Heart right ventricle (tissue), 16 donors: ENCODE data around the gene SNW1. TPM values are rescaled to one million over a fixed set of nuclear protein-coding genes. Genes with fewer than 3 reads are reported as not detected.
"Not testable (repeated sequence)": the region's sequence is repeated elsewhere in the genome, so short reads cannot be mapped to it uniquely, and the experiment has no call there.

Experiments
- ATAC-seq, 8 donors: fragments of 200-7000 bp; cut with Tn5 transposase; one replicate each; pipeline ENCODE4 v1.9.1; 2020; ENCODE audit warnings: mild to moderate bottlenecking in 8 of 8, moderate library complexity in 8 of 8, moderate number of reproducible peaks in 1 of 8
- DNase-seq, 2 donors: peaks; one replicate each; pipeline ENCODE4 v3.0.0-alpha.2; 2020
- H3K27ac ChIP-seq, 10 donors: fragments of 200-600 bp; sonication (generic) in 2 of 10; one replicate each; pipeline versions ENCODE4 v1.5.0 to v1.8.0; 2020 to 2022; ENCODE audit warnings: mild to moderate bottlenecking in 3 of 10
- H3K27me3 ChIP-seq, 7 donors: fragments of 200-600 bp; one replicate each; pipeline ENCODE4 v1.8.0; 2021 to 2022; ENCODE audit warnings: mild to moderate bottlenecking in 2 of 7
- H3K36me3 ChIP-seq, 9 donors: fragments of 200-600 bp; sonication (generic) in 1 of 9; one replicate each; pipeline versions ENCODE4 v1.5.0 to v1.8.0; 2020 to 2022; ENCODE audit warnings: mild to moderate bottlenecking in 2 of 9
- H3K4me1 ChIP-seq, 9 donors: fragments of 200-600 bp; sonication (generic) in 1 of 9; one replicate each; pipeline versions ENCODE4 v1.5.0 to v1.8.0; 2020 to 2022; ENCODE audit warnings: mild to moderate bottlenecking in 4 of 9
- H3K4me3 ChIP-seq, 10 donors: fragments of 200-600 bp; sonication (generic) in 2 of 10; one replicate each; pipeline versions ENCODE4 v1.5.0 to v1.8.0; 2020 to 2022; ENCODE audit warnings: mild to moderate bottlenecking in 7 of 10, moderate library complexity in 2 of 10
- H3K9me3 ChIP-seq, 11 donors: fragments of 200-600 bp in 10 of 11; sonication (generic) in 2 of 11; one replicate each; pipeline versions ENCODE4 v1.5.0 to v1.8.0; 2013 to 2022; ENCODE audit warnings: mild to moderate bottlenecking in 2 of 11, control low read depth in 1 of 11, moderate library complexity in 1 of 11
- WGBS, 2 donors: extraction: QIAGEN DNeasy Blood & Tissue Kit; methylation state at CpG; one replicate each; pipeline ENCODE4 v1.1.7; 2013; ENCODE audit warnings: inconsistent platforms in 1 of 2; 5-methylcytosine and 5-hydroxymethylcytosine counted together
- intact Hi-C, 10 donors: fragments of 100-400 bp; cut with DNase I; formaldehyde crosslinking; loops; one replicate each; pipeline versions ENCODE4 v1.11.1 to v1.14.2; 2022
- polyA plus RNA-seq, 2 donors: library from polyadenylated mRNA; stranded (reverse); fragments of 200-250 nt; gene quantifications; one replicate each; pipeline ENCODE4 v1.2.3, GENCODE V29; 2013
- total RNA-seq, 10 donors: library from RNA; stranded (reverse); fragmentation: NEBNext Ultra II Directional in 3 of 10; extraction: Animal tissue kit (Norgen Biotek cat#: 25700) in 3 of 10; gene quantifications; one replicate each; pipeline versions ENCODE4 v1.2.1 to v1.2.4, GENCODE V29; 2021 to 2023
- TF ChIP-seq, protein P1 (sequence below), 9 donors: fragments of 200-600 bp; sonication (generic) in 2 of 9; IDR thresholded peaks; one replicate each; pipeline versions ENCODE4 v1.5.0 to v1.8.0; 2021 to 2022; ENCODE audit warnings: antibody characterized with exemption in 9 of 9, mild to moderate bottlenecking in 5 of 9, moderate library complexity in 1 of 9
- donor health status: Arrhythmogenic right ventricular cardiomyopathy.
- donor health status: ischemic (EF 13 %, LVEDD 7.1; RV severe dilation, severe dysfunction).
- donor health status: healthy with polysubstance abuse.
- donor health status: DM: no; HTN: yes; CAD: no.
- donor health status: DM: no; HTN: no; CAD: no.
- donor health status: ischemic (EF 25% LVEDD 6.9; RV normal size, moderate dysfunction).
- donor health status: ischemic (EF 25% LVEDD 5.7; RV mildly dilated, moderate dysfunction).
- donor health status: healthy.
- donor health status: DM: yes; HTN: yes; CAD: no.
- donor health status: Ischemic cardiomyopathy.
- donor health status: ischemic (EF 35%, LVEDD 5.7; RV mildly dilated, moderate dysfunction).
- donor health status: nonischemic (EF 11% LVEDD 7.7; RV severe dilation, severe dysfunction).
- donor health status: DM: yes; HTN: yes; CAD: no.
- donor health status: PGD.
- donor health status: ischemic (EF 29% LVEDD 5.4; RV normal size, mild dysfunction).
- donor health status: nonischemic (EF 23%, LVEDD 6.1; RV moderate dilation, normal function).

SNW1 gene
- total and polyA plus RNA-seq, 12 donors, result 23.3 to 69.1 (median 55.7) TPM

DNA sequence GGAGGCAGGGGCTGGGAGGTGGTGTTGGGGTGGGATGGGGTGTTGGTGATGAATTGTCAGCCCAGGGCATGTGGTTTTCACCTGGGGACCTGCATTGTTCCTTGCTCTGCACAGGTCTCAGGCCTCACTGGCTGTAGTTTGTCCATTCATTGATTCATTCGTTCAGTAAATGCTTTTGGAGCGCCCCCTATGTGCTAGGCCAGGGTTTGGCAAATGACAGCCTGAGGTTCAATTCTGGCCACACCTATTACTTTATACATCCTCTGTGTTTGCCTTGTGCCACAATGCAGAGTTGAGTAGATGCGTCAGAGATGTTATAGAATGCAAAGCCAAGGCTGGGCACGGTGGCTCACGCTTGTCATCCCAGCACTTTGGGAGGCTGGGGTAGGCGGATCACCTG, 43.6 kb upstream of the SNW1 start:
- TF ChIP-seq, protein P1, sequence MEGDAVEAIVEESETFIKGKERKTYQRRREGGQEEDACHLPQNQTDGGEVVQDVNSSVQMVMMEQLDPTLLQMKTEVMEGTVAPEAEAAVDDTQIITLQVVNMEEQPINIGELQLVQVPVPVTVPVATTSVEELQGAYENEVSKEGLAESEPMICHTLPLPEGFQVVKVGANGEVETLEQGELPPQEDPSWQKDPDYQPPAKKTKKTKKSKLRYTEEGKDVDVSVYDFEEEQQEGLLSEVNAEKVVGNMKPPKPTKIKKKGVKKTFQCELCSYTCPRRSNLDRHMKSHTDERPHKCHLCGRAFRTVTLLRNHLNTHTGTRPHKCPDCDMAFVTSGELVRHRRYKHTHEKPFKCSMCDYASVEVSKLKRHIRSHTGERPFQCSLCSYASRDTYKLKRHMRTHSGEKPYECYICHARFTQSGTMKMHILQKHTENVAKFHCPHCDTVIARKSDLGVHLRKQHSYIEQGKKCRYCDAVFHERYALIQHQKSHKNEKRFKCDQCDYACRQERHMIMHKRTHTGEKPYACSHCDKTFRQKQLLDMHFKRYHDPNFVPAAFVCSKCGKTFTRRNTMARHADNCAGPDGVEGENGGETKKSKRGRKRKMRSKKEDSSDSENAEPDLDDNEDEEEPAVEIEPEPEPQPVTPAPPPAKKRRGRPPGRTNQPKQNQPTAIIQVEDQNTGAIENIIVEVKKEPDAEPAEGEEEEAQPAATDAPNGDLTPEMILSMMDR (IDR thresholded peaks at IDR 0.05), result peak in 3 of 9 donors; percentile 4 to 34 (median 8)
- 62 to 68% methylated on average over 6 of the region's 6 CpGs for WGBS, 2 donors

DNA sequence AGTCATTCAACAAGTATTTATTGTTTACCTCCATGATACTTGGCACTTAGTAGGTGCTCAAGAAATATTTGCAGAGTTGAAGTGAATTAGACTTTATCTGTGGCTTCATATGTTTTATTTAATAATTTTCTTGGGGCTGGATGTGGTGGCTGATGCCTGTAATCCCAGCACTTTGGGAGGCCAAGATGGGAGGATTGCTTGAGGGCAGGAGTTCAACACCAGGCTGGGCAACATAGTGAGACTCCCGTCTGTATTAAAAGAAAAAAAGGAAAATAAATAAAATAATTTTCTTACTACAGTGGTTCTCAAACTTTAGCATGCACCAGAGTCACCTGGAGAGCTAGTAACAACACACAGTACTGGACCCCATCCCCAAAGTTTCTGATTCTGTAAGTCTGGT, 39.9 kb upstream of the SNW1 start:
- DNase-seq (no peak), ATAC-seq (no peak)
- peak overlapping the region in 9 of 10 donors; percentile 90 to 98 (median 93) for H3K27ac ChIP-seq
- 84 to 91% methylated on average over 1 of the region's 1 CpG for WGBS, 2 donors
- H3K27me3 ChIP-seq, result no peaks in the 10 kb centered on the region
- H3K4me3 ChIP-seq, result peak overlapping the region in 9 of 10 donors; percentile 62 to 95 (median 83)
- TF ChIP-seq, protein P1 (IDR thresholded peaks at IDR 0.05), result no peak
- peaks cover 0 to 30% (median 8%) of the 10 kb centered on the region in 9 donors for H3K4me1 ChIP-seq
- H3K36me3 ChIP-seq, result no peaks in the 10 kb centered on the region
- H3K9me3 ChIP-seq, result no peaks in the 10 kb centered on the region
- intact Hi-C loops, result loop anchor here in 6 of 10 donors (1.0 to 10.0 kb wide), 5 partner anchors 39 to 146 kb away; partner anchors contain the start of gene SNW1 (in 5 of the 6)

More for the DNA sequence above, 43.6 kb upstream of the SNW1 start:
- no peak for ATAC-seq
- no peak for DNase-seq
- peaks cover 0 to 22% (median 8%) of the 10 kb centered on the region in 9 donors for H3K4me1 ChIP-seq
- H3K27me3 ChIP-seq, result no peaks in the 10 kb centered on the region
- no peak overlapping the region for H3K4me3 ChIP-seq
- H3K27ac ChIP-seq, result no peak overlapping the region
- no peaks in the 10 kb centered on the region for H3K36me3 ChIP-seq
- no peaks in the 10 kb centered on the region for H3K9me3 ChIP-seq
- intact Hi-C loops, result loop anchor here in 4 of 10 donors (5.0 to 10.0 kb wide), 3 partner anchors 42 to 150 kb away; partner anchors contain the start of gene SNW1 (in 2 of the 4)

DNA sequence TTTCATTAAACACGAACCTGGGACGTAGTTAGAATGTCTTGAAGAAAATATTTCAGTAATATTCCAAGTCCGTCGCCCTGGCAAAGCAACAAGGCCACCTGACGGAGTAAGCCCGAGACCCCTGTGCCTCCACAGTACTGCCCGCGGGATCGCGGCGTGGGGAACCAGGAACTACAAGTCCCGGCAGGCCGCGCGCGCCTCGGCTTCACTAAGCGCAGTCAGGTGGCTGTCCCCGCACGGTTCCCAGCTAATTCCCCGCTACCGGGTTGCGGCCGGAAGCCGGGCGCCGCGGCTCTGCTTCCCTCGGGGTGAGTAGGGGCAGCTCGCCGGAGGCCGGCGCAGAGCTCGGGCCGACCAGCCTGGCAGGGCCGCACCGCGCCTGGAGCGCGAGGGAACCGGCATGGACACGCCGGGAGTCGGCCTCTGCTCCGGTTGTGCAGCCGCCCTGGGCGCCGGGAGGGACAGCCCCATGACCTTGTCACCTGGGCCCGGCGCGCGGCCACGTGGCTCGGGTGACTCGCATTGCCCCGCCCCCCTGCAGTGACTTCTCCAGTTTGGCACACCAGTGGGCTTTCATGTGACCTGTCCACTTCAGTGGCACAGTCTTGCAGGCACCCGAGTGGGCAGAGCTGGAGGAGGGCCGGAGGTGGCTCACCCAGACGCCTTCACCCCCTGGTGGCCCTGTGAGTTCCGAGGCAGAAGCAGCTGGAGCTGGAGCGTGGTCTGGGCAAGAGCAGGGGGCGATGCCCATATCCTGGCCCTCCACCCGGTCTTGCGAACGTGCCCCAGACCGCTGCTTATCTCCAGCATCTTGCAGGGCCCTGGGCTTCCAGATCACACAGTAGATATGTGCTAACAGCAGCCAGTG, 39.1 kb upstream of the SNW1 start, which contains the start of gene ADCK1:
Gene ADCK1 (plus strand): TSS at position 247 of the 868 bp plus-strand sequence. CDS start 18,870 bp downstream, outside the sequence.
- ATAC-seq, result peak; percentile 95 to 98 (median 96)
- Histone ChIP-seq H3K27me3 (no peaks in the 10 kb centered on the region), H3K9me3 (no peaks in the 10 kb centered on the region), H3K4me3 (peak within 1 kb of the TSS; percentile 43 to 95 (median 82)), H3K36me3 (no peaks in the 10 kb centered on the region), H3K27ac (peak within 1 kb of the TSS; percentile 79 to 98 (median 92)), H3K4me1 (peaks cover 0 to 30% (median 8%) of the 10 kb centered on the region in 9 donors)
- intact Hi-C loops, result loop anchor here in 7 of 10 donors (1.0 to 10.0 kb wide), 5 partner anchors 38 to 145 kb away; partner anchors contain the start of gene SNW1 (in 6 of the 7)
- TF ChIP-seq, protein P1 (IDR thresholded peaks at IDR 0.05), result peak in 7 of 9 donors; percentile 23 to 58 (median 43)
- 0% methylated on average over 64 to 66 of the region's 66 CpGs for WGBS, 2 donors
- DNase-seq, result peak; percentile 90 to 91

DNA sequence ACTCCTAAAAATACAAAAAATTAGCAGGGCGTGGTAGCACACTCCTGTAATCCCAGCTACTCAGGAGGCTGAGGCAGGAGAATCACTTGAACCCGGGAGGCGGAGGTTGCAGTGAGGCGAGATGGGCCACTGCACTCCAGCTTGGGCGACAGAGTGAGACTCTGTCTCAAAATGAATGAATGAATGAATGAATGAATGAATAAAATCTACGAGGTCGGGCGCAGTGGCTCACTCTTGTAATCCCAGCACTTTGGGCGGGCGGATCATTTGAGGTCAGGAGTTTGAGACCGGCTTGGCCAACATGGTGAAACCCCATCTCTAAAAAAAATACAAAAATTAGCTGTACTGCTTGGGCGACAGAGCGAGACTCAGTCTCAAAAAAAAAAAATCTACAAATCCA, 38.5 kb upstream of the SNW1 start:
- H3K4me3 ChIP-seq, result peak overlapping the region; percentile 43 to 95 (median 82)
- ATAC-seq, H3K36me3 ChIP-seq, H3K27me3 ChIP-seq, H3K9me3 ChIP-seq, DNase-seq: not testable (repeated sequence)
- WGBS, 2 donors, result 76 to 78% methylated on average over 13 of the region's 13 CpGs
- H3K4me1 ChIP-seq, result peaks cover 0 to 30% (median 8%) of the 10 kb centered on the region in 9 donors
- intact Hi-C loops, result loop anchor here in 1 of 10 donors (5.0 kb wide), 1 partner anchor 37 kb away; the partner anchor contains the start of gene SNW1
- peak overlapping the region in 9 of 10 donors; percentile 90 to 98 (median 93) for H3K27ac ChIP-seq
